SK-N-SH (cell line): Measurements from ENCODE around the gene SULT1B1. TPM values are rescaled to one million over a fixed set of nuclear protein-coding genes. Genes with fewer than 3 reads are reported as not detected.

Source experiments
- CTCF ChIA-PET: fragments of 300-600, 350-600 bp; formaldehyde crosslinking; extraction: SDS; loops from one replicate; lab custom pipeline; 2021; lab: Yijun Ruan, JAX
- POLR2A ChIA-PET: fragments of 350-600 bp; sonication (Branson Sonifier 250); formaldehyde crosslinking; extraction: SDS; loops from one replicate; lab custom pipeline; 2020; ENCODE audit warnings: antibody characterized with exemption, inconsistent platforms; lab: Yijun Ruan, JAX
- DNase-seq: peaks from one replicate; pipeline ENCODE4 v3.0.0; 2012
- H2AFZ ChIP-seq: fragments of 200-600 bp; sonication (generic); 2 replicates; pipeline ENCODE4 v1.8.1; 2016; ENCODE audit warnings: antibody characterized with exemption, mild to moderate bottlenecking, low read depth
- H3F3A ChIP-seq: fragments of 200-600 bp; sonication (generic); replicated peaks from 2 replicates; pipeline ENCODE3; 2016; ENCODE audit warnings: antibody characterized with exemption, mild to moderate bottlenecking; ENCODE audit not compliant: insufficient read depth
- H3K27ac ChIP-seq, 2 experiments: fragments of 200-500 bp in 1 of 2; fragments of 200-600 bp in 1 of 2; sonication (Bioruptor generic) in 1 of 2; sonication (generic), shearing (Covaris generic) in 1 of 2; 2 replicates each; pipeline versions ENCODE4 v1.5.1 to v1.6.1; 2014 to 2016; ENCODE audit warnings: low read depth in 2 of 2, inconsistent platforms in 1 of 2, low read length in 1 of 2, mild to moderate bottlenecking in 1 of 2, mixed read lengths in 1 of 2
- H3K27me3 ChIP-seq: fragments of 200-600 bp; sonication (generic), shearing (Covaris generic); 2 replicates; pipeline ENCODE4 v1.6.1; 2016; ENCODE audit warnings: mixed run types; ENCODE audit not compliant: insufficient read depth
- H3K36me3 ChIP-seq, 2 experiments: fragments of 200-500 bp in 1 of 2; fragments of 200-600 bp in 1 of 2; sonication (Bioruptor generic) in 1 of 2; sonication (generic) in 1 of 2; replicated peaks in 1 of 2; 2 replicates each; pipeline versions ENCODE3 to v1.5.1; 2014 to 2016; ENCODE audit warnings: low read length in 1 of 2, mild to moderate bottlenecking in 1 of 2; ENCODE audit not compliant: insufficient read depth in 2 of 2, control insufficient read depth in 1 of 2
- H3K4me1 ChIP-seq, 2 experiments: fragments of 200-500 bp in 1 of 2; fragments of 200-600 bp in 1 of 2; sonication (Bioruptor generic) in 1 of 2; sonication (generic), shearing (Covaris generic) in 1 of 2; 2 replicates each; pipeline versions ENCODE4 v1.5.1 to v1.6.1; 2014 to 2016; ENCODE audit warnings: low read depth in 1 of 2, low read length in 1 of 2, mixed run types in 1 of 2; ENCODE audit not compliant: insufficient read depth in 2 of 2, control insufficient read depth in 1 of 2
- H3K4me2 ChIP-seq: fragments of 200-600 bp; sonication (generic), shearing (Covaris generic); 2 replicates; pipeline ENCODE4 v1.6.1; 2017; ENCODE audit warnings: mixed run types
- H3K4me3 ChIP-seq, 2 experiments: fragments of 200-500 bp in 1 of 2; fragments of 200-600 bp in 1 of 2; sonication (Bioruptor generic) in 1 of 2; sonication (generic), shearing (Covaris generic) in 1 of 2; 2 replicates each; pipeline versions ENCODE4 v1.5.1 to v1.8.1; 2014 to 2016; ENCODE audit warnings: low read depth in 2 of 2, inconsistent platforms in 1 of 2, low read length in 1 of 2, mild to moderate bottlenecking in 1 of 2, mixed read lengths in 1 of 2, moderate library complexity in 1 of 2
- H3K79me2 ChIP-seq: fragments of 200-600 bp; sonication (generic); 2 replicates; pipeline ENCODE4 v1.8.1; 2017; ENCODE audit warnings: mild to moderate bottlenecking; ENCODE audit not compliant: insufficient read depth
- H3K9ac ChIP-seq: fragments of 200-600 bp; sonication (generic); 2 replicates; pipeline ENCODE4 v1.6.1; 2017; ENCODE audit warnings: mixed run types
- H3K9me2 ChIP-seq: fragments of 200-600 bp; sonication (generic); 2 replicates; pipeline ENCODE4 v1.6.1; 2017; ENCODE audit warnings: mixed run types
- H3K9me3 ChIP-seq: fragments of 200-600 bp; sonication (generic); 2 replicates; pipeline ENCODE4 v1.6.1; 2017; ENCODE audit warnings: mixed run types, mild to moderate bottlenecking, moderate library complexity
- H4K20me1 ChIP-seq: fragments of 200-600 bp; sonication (generic); 2 replicates; pipeline ENCODE4 v1.6.1; 2017; ENCODE audit warnings: mild to moderate bottlenecking, mixed run types; ENCODE audit not compliant: insufficient read depth
- CHD2 ChIP-seq: fragments of 150-350 bp; IDR thresholded peaks from 2 replicates; pipeline ENCODE4 v1.6.1; 2018; ENCODE audit warnings: low read length; ENCODE audit not compliant: partially characterized antibody
- CTCF ChIP-seq: fragments of 200-600 bp; sonication (generic); IDR thresholded peaks from 2 replicates; pipeline ENCODE4 v1.6.1; 2017; ENCODE audit warnings: antibody characterized with exemption, mild to moderate bottlenecking, moderate library complexity
- EP300 ChIP-seq, 2 experiments: IDR thresholded peaks; 2 replicates each; pipeline versions ENCODE4 v1.4.0 to v1.6.1; 2012; ENCODE audit warnings: borderline replicate concordance in 1 of 2, low read depth in 1 of 2, low read length in 1 of 2
- FOSL2 ChIP-seq: IDR thresholded peaks from 2 replicates; pipeline ENCODE4 v1.4.0; 2012; ENCODE audit warnings: low read depth, mild to moderate bottlenecking, moderate library complexity, borderline replicate concordance
- MAX ChIP-seq: IDR thresholded peaks from 2 replicates; pipeline ENCODE4 v1.4.0; 2012; ENCODE audit warnings: low read depth
- MXI1 ChIP-seq: IDR thresholded peaks from 2 replicates; pipeline ENCODE4 v1.6.1; 2012; ENCODE audit warnings: mild to moderate bottlenecking, low read depth, low read length, improper control_type of control experiment
- NFIC ChIP-seq: IDR thresholded peaks from 2 replicates; pipeline ENCODE4 v1.4.0; 2012; ENCODE audit warnings: borderline replicate concordance
- PBX3 ChIP-seq: IDR thresholded peaks from 2 replicates; pipeline ENCODE4; 2012
- SIN3A ChIP-seq: IDR thresholded peaks from 2 replicates; pipeline ENCODE4 v1.6.1; 2012; ENCODE audit warnings: low read depth, mild to moderate bottlenecking, low read length, moderate library complexity, borderline replicate concordance
- TAF1 ChIP-seq: IDR thresholded peaks from 2 replicates; pipeline ENCODE4 v1.6.1; 2012; ENCODE audit warnings: low read depth, mild to moderate bottlenecking, low read length, moderate library complexity, borderline replicate concordance
- WGBS: methylation state at CpG from one replicate; pipeline ENCODE4 v1.1.6; 2017; ENCODE audit warnings: low lambda C conversion rate; 5-methylcytosine and 5-hydroxymethylcytosine counted together
- polyA plus RNA-seq, 3 experiments: library from polyadenylated mRNA; depleted of rRNA; stranded (reverse); fragments of >200 nt; gene quantifications; 2 replicates each; pipeline ENCODE4 v1.2.3, GENCODE V29; 2012

SULT1B1 gene
- polyA plus RNA-seq, 1 of the 3 experiments (the other 2 are of a cell fraction), result 14.7 TPM

- Histone ChIP-seq H3K27me3 (no peaks in the 10 kb centered on the region), H3F3A (peaks cover 24% of the 10 kb centered on the region), H3K9me3 (no peaks in the 10 kb centered on the region), H3K9me2 (no peaks in the 10 kb centered on the region), H3K4me1 (peaks cover 0 to 10% of the 10 kb centered on the region in 2 experiments; a peak in 1 of 4 replicates)
- CTCF ChIA-PET, result interaction anchor here (1.1 kb wide), 1 partner anchor 131 kb away, joined by 3 read pairs; no protein-coding TSS in a partner anchor
- WGBS, result 26% methylated on average over 2 of the region's 2 CpGs
- no peak for TF ChIP-seq MAX
- no peak for TF ChIP-seq CTCF
- TF ChIP-seq MXI1, result no peak
- no peak for TF ChIP-seq NFIC
- TF ChIP-seq, all 33 proteins: peak for 0
- Histone ChIP-seq H3K4me2 (no peak overlapping the region), H3K27ac (peak overlapping the region in 1 of 2 experiments; percentile 50; a peak in 2 of 4 replicates), H3K36me3 (peaks cover 0 to 7% of the 10 kb centered on the region in 2 experiments), H3K9ac (no peak overlapping the region), H3K4me3 (no peak overlapping the region), H2AFZ (no peak overlapping the region), H4K20me1 (no peaks in the 10 kb centered on the region), H3K79me2 (no peaks in the 10 kb centered on the region)
- DNase-seq, result no peak
- POLR2A ChIA-PET, result no interaction called here
These were observed 32.5 kb downstream of the SULT1B1 start for GRCh38 chr4:69727926-69728325.

- no peak for DNase-seq
- CTCF ChIA-PET, result interaction anchor here (1.1 kb wide), 1 partner anchor 130 kb away, joined by 3 read pairs; no protein-coding TSS in a partner anchor
- TF ChIP-seq MXI1 (no peak), EP300 (IDR thresholded peaks at IDR 0.05; ENCODE audit: borderline replicate concordance in 1 of 2, low read depth in 1 of 2, low read length in 1 of 2) (no peak), CHD2 (no peak), NFIC (no peak), SIN3A (no peak), FOSL2 (no peak), TAF1 (no peak), CTCF (no peak), PBX3 (no peak)
- TF ChIP-seq, all 33 proteins: peak for 0
- 19% methylated on average over 1 of the region's 1 CpG for WGBS
- H3K27me3 ChIP-seq, result no peaks in the 10 kb centered on the region
- peaks cover 24% of the 10 kb centered on the region for H3F3A ChIP-seq
- peak overlapping the region; percentile 50; a peak in 2 of 4 replicates for H3K27ac ChIP-seq
- H3K36me3 ChIP-seq, result peaks cover 0 to 7% of the 10 kb centered on the region in 2 experiments
- POLR2A ChIA-PET, result no interaction called here
- H4K20me1 ChIP-seq, result no peaks in the 10 kb centered on the region
- H3K4me3 ChIP-seq, result no peak overlapping the region
- H3K9ac ChIP-seq, result no peak overlapping the region; the same call in 1 of the 2 replicates
- no peak overlapping the region for H2AFZ ChIP-seq
- no peak overlapping the region for H3K4me2 ChIP-seq
- H3K9me2 ChIP-seq, result no peaks in the 10 kb centered on the region
- H3K9me3 ChIP-seq, result no peaks in the 10 kb centered on the region
- H3K4me1 ChIP-seq, result peaks cover 0 to 10% of the 10 kb centered on the region in 2 experiments; a peak in 1 of 4 replicates
- no peaks in the 10 kb centered on the region for H3K79me2 ChIP-seq
These were observed 33.0 kb downstream of the SULT1B1 start for GRCh38 chr4:69727426-69727825.
